ENCODE results near the gene NOMO2.
"Not testable (repeated sequence)": the region's sequence is repeated elsewhere in the genome, so short reads cannot be mapped to it uniquely, and the experiment has no call there.

GRCh38 chr16:18579261-18579660 lies 17.4 kb upstream of the NOMO2 start:
- TF ChIP-seq CEBPB, CTCF (IDR thresholded peaks at IDR 0.05): not testable (repeated sequence)
